OCI-LY3 (cell line): ENCODE data around the gene SSC5D.

Source experiments
- EZH2phosphoT487 ChIP-seq: fragments of 200-600 bp; shearing (Covaris generic); IDR thresholded peaks from 2 replicates; pipeline ENCODE4 v1.6.1; 2018; ENCODE audit warnings: antibody characterized with exemption, mixed run types, low read depth
- TF ChIP-seq, protein P1 (sequence below): fragments of 200-600, 300-600 bp; sonication (generic); IDR thresholded peaks from 2 replicates; pipeline ENCODE4 v1.5.1; 2014; ENCODE audit warnings: antibody characterized with exemption, low read length, low read depth

GRCh38 chr19:55465460-55466240 lies 22.6 kb upstream of the SSC5D start:
- TF ChIP-seq, protein P1, sequence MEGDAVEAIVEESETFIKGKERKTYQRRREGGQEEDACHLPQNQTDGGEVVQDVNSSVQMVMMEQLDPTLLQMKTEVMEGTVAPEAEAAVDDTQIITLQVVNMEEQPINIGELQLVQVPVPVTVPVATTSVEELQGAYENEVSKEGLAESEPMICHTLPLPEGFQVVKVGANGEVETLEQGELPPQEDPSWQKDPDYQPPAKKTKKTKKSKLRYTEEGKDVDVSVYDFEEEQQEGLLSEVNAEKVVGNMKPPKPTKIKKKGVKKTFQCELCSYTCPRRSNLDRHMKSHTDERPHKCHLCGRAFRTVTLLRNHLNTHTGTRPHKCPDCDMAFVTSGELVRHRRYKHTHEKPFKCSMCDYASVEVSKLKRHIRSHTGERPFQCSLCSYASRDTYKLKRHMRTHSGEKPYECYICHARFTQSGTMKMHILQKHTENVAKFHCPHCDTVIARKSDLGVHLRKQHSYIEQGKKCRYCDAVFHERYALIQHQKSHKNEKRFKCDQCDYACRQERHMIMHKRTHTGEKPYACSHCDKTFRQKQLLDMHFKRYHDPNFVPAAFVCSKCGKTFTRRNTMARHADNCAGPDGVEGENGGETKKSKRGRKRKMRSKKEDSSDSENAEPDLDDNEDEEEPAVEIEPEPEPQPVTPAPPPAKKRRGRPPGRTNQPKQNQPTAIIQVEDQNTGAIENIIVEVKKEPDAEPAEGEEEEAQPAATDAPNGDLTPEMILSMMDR = no peak
- no peak for TF ChIP-seq EZH2phosphoT487
